WTC11 (cell line): ENCODE measurements around the gene TMUB1. TPM values are rescaled to one million over a fixed set of nuclear protein-coding genes. Genes with fewer than 3 reads are reported as not detected.

Source experiments
- ATAC-seq: fragments of 200-7000 bp; cut with Tn5 transposase; 2 replicates; pipeline ENCODE4 v1.10.0; 2021; ENCODE audit warnings: mild to moderate bottlenecking, moderate library complexity
- CTCF ChIA-PET: fragments of 300-600 bp; sonication (Branson Sonifier 250); formaldehyde crosslinking; loops from one replicate; lab custom pipeline; 2021; ENCODE audit warnings: antibody characterized with exemption; lab: Charles Lee
- POLR2A ChIA-PET: fragments of 350-600 bp; sonication (Branson Sonifier 250); formaldehyde crosslinking; loops from one replicate; lab custom pipeline; 2021; ENCODE audit warnings: antibody characterized with exemption; lab: Charles Lee
- DNase-seq: peaks from one replicate; pipeline ENCODE4 v3.0.0; 2021; ENCODE audit warnings: low spot score
- H3K27ac Mint-ChIP-seq: 2 replicates; pipeline ENCODE4 v1.8.0; 2021; ENCODE audit warnings: mixed read lengths
- H3K27me3 Mint-ChIP-seq: 2 replicates; pipeline ENCODE4 v1.8.0; 2021; ENCODE audit warnings: low read depth, mild to moderate bottlenecking, moderate library complexity, mixed read lengths
- H3K36me3 Mint-ChIP-seq: 2 replicates; pipeline ENCODE4 v1.8.0; 2021; ENCODE audit warnings: mixed read lengths
- H3K4me1 Mint-ChIP-seq: 2 replicates; pipeline ENCODE4 v1.8.0; 2022; ENCODE audit warnings: mixed read lengths
- H3K4me3 Mint-ChIP-seq: 2 replicates; pipeline ENCODE4 v1.8.0; 2021; ENCODE audit warnings: mild to moderate bottlenecking, moderate library complexity, mixed read lengths
- H3K9me3 Mint-ChIP-seq: 2 replicates; pipeline ENCODE4 v1.8.0; 2021; ENCODE audit warnings: mixed read lengths
- ATF3 ChIP-seq: sonication (generic); formaldehyde crosslinking; conservative IDR thresholded peaks from 2 replicates; pipeline ENCODE4 v1.8.1; 2022; ENCODE audit warnings: mild to moderate bottlenecking, missing genetic modification reagents
- E2F1 ChIP-seq: sonication (generic); formaldehyde crosslinking; IDR thresholded peaks from 2 replicates; pipeline ENCODE4 v1.8.0; 2022; ENCODE audit warnings: mild to moderate bottlenecking, missing genetic modification reagents
- FOXJ3 ChIP-seq: sonication (generic); formaldehyde crosslinking; IDR thresholded peaks from 2 replicates; pipeline ENCODE4 v1.9.0; 2021; ENCODE audit warnings: missing genetic modification reagents, mild to moderate bottlenecking, borderline replicate concordance
- FOXK1 ChIP-seq: sonication (generic); formaldehyde crosslinking; IDR thresholded peaks from 2 replicates; pipeline ENCODE4 v1.8.0; 2022; ENCODE audit warnings: mild to moderate bottlenecking, moderate library complexity, missing genetic modification reagents
- GRHL2 ChIP-seq: fragments of 250-450 bp; sonication (Bioruptor Pico); IDR thresholded peaks from 2 replicates; pipeline ENCODE4 v1.8.0; 2022; ENCODE audit warnings: mild to moderate bottlenecking, moderate library complexity; ENCODE audit not compliant: insufficient replicate concordance, severe bottlenecking
- HMGA2 ChIP-seq: fragments of 250-450 bp; sonication (Bioruptor Pico); IDR thresholded peaks from 2 replicates; pipeline ENCODE4 v1.4.0; 2021; ENCODE audit warnings: mild to moderate bottlenecking, moderate library complexity
- IRF2 ChIP-seq: sonication (generic); formaldehyde crosslinking; IDR thresholded peaks from 2 replicates; pipeline ENCODE4 v1.8.0; 2022; ENCODE audit warnings: low read depth, missing genetic modification reagents, borderline replicate concordance
- JAZF1 ChIP-seq: fragments of 250-450 bp; sonication (Bioruptor Pico); IDR thresholded peaks from 2 replicates; pipeline ENCODE4 v1.9.0; 2021; ENCODE audit warnings: moderate library complexity, mild to moderate bottlenecking, inconsistent platforms
- MLX ChIP-seq: sonication (generic); formaldehyde crosslinking; IDR thresholded peaks from 2 replicates; pipeline ENCODE4 v1.8.1; 2023; ENCODE audit warnings: mild to moderate bottlenecking, missing genetic modification reagents, moderate library complexity
- NFATC4 ChIP-seq: fragments of 250-450 bp; sonication (Bioruptor Pico); IDR thresholded peaks from 2 replicates; pipeline ENCODE4 v1.9.0; 2021; ENCODE audit warnings: mild to moderate bottlenecking
- NFYB ChIP-seq: sonication (generic); formaldehyde crosslinking; conservative IDR thresholded peaks from 2 replicates; pipeline ENCODE4 v1.8.0; 2022; ENCODE audit warnings: low read depth, missing genetic modification reagents
- NR2C2 ChIP-seq: sonication (generic); formaldehyde crosslinking; IDR thresholded peaks from 2 replicates; pipeline ENCODE4 v1.8.0; 2022; ENCODE audit warnings: mild to moderate bottlenecking, missing genetic modification reagents
- NR3C1 ChIP-seq: sonication (generic); formaldehyde crosslinking; conservative IDR thresholded peaks from 2 replicates; pipeline ENCODE4 v1.8.1; 2023; ENCODE audit warnings: low read depth, mild to moderate bottlenecking, missing genetic modification reagents
- PRRX2 ChIP-seq: fragments of 250-450 bp; sonication (Bioruptor Pico); IDR thresholded peaks from 2 replicates; pipeline ENCODE4 v1.8.0; 2021; ENCODE audit warnings: mild to moderate bottlenecking
- RORB ChIP-seq: fragments of 250-450 bp; sonication (Bioruptor Pico); IDR thresholded peaks from 2 replicates; pipeline ENCODE4 v1.9.0; 2021; ENCODE audit warnings: mild to moderate bottlenecking
- ZNF281 ChIP-seq: sonication (generic); formaldehyde crosslinking; IDR thresholded peaks from 2 replicates; pipeline ENCODE4 v1.8.0; 2023; ENCODE audit warnings: mild to moderate bottlenecking, missing genetic modification reagents
- ZNF317 ChIP-seq: sonication (generic); formaldehyde crosslinking; IDR thresholded peaks from 2 replicates; pipeline ENCODE4 v1.8.1; 2023; ENCODE audit warnings: low read depth, mild to moderate bottlenecking, moderate library complexity, missing genetic modification reagents, borderline replicate concordance
- ZNF423 ChIP-seq: fragments of 250-450 bp; sonication (Bioruptor Pico); IDR thresholded peaks from 2 replicates; pipeline ENCODE4 v2.1.2; 2022; ENCODE audit warnings: mild to moderate bottlenecking, moderate library complexity
- ZNF671 ChIP-seq: fragments of 250-450 bp; sonication (Bioruptor Pico); IDR thresholded peaks from 2 replicates; pipeline ENCODE4 v1.8.0; 2021; ENCODE audit warnings: mild to moderate bottlenecking
- total RNA-seq: library from RNA; stranded (reverse); gene quantifications from 3 replicates; pipeline ENCODE4 v1.2.3, GENCODE V29; 2021
- TF ChIP-seq, protein P1 (sequence below): fragments of 250-450 bp; sonication (Bioruptor Pico); IDR thresholded peaks from 2 replicates; pipeline ENCODE4 v2.1.2; 2022; ENCODE audit warnings: mild to moderate bottlenecking, moderate library complexity
- TF ChIP-seq, protein P2 (sequence below): sonication (generic); formaldehyde crosslinking; IDR thresholded peaks from 2 replicates; pipeline ENCODE4 v1.8.0; 2022; ENCODE audit warnings: missing genetic modification reagents
- TF ChIP-seq, protein P3 (sequence below): sonication (generic); formaldehyde crosslinking; IDR thresholded peaks from 2 replicates; pipeline ENCODE4 v1.8.1; 2023; ENCODE audit warnings: mild to moderate bottlenecking, missing genetic modification reagents, moderate library complexity

Gene TMUB1
- total RNA-seq, 1 experiment from 2014 or later: 72.8 TPM

GRCh38 chr7:151053751-151054150 lies 29.5 kb downstream of the TMUB1 start:
- POLR2A ChIA-PET: no interaction called here
- H3K4me1 Mint-ChIP-seq: peaks cover 23% of the 10 kb centered on the region
- TF ChIP-seq NFATC4 (CRISPR knock-in tag) (no peak), NR3C1 (no peak), JAZF1 (CRISPR knock-in tag) (no peak), ZNF281 (CRISPR knock-in tag) (no peak)
- TF ChIP-seq, protein P1, sequence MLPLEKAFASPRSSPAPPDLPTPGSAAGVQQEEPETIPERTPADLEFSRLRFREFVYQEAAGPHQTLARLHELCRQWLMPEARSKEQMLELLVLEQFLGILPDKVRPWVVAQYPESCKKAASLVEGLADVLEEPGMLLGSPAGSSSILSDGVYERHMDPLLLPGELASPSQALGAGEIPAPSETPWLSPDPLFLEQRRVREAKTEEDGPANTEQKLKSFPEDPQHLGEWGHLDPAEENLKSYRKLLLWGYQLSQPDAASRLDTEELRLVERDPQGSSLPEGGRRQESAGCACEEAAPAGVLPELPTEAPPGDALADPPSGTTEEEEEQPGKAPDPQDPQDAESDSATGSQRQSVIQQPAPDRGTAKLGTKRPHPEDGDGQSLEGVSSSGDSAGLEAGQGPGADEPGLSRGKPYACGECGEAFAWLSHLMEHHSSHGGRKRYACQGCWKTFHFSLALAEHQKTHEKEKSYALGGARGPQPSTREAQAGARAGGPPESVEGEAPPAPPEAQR (CRISPR knock-in tag): no peak
- TF ChIP-seq, protein P2, sequence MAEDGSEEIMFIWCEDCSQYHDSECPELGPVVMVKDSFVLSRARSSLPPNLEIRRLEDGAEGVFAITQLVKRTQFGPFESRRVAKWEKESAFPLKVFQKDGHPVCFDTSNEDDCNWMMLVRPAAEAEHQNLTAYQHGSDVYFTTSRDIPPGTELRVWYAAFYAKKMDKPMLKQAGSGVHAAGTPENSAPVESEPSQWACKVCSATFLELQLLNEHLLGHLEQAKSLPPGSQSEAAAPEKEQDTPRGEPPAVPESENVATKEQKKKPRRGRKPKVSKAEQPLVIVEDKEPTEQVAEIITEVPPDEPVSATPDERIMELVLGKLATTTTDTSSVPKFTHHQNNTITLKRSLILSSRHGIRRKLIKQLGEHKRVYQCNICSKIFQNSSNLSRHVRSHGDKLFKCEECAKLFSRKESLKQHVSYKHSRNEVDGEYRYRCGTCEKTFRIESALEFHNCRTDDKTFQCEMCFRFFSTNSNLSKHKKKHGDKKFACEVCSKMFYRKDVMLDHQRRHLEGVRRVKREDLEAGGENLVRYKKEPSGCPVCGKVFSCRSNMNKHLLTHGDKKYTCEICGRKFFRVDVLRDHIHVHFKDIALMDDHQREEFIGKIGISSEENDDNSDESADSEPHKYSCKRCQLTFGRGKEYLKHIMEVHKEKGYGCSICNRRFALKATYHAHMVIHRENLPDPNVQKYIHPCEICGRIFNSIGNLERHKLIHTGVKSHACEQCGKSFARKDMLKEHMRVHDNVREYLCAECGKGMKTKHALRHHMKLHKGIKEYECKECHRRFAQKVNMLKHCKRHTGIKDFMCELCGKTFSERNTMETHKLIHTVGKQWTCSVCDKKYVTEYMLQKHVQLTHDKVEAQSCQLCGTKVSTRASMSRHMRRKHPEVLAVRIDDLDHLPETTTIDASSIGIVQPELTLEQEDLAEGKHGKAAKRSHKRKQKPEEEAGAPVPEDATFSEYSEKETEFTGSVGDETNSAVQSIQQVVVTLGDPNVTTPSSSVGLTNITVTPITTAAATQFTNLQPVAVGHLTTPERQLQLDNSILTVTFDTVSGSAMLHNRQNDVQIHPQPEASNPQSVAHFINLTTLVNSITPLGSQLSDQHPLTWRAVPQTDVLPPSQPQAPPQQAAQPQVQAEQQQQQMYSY (CRISPR knock-in tag): no peak
- no peak overlapping the region for H3K4me3 Mint-ChIP-seq
- no peaks in the 10 kb centered on the region; the same call in 1 of the 2 replicates for H3K36me3 Mint-ChIP-seq
- no peaks in the 10 kb centered on the region for H3K9me3 Mint-ChIP-seq
- ATAC-seq: no peak
- CTCF ChIA-PET: no interaction called here
- no peak overlapping the region for H3K27ac Mint-ChIP-seq
- H3K27me3 Mint-ChIP-seq: peaks cover 37% of the 10 kb centered on the region
- no peak for DNase-seq

- ChIA-PET CTCF (interaction anchor here (1.0 to 4.2 kb wide), 2 partner anchors 20 to 34 kb away, joined by 3 to 34 read pairs; no protein-coding TSS in a partner anchor), POLR2A (no interaction called here)
- Mint-ChIP-seq H3K9me3 (no peaks in the 10 kb centered on the region), H3K27ac (no peak overlapping the region), H3K27me3 (peaks cover 39% of the 10 kb centered on the region), H3K4me1 (peaks cover 17% of the 10 kb centered on the region), H3K36me3 (no peaks in the 10 kb centered on the region; the same call in 1 of the 2 replicates), H3K4me3 (no peak overlapping the region)
- TF ChIP-seq HMGA2 (CRISPR knock-in tag): no peak
- TF ChIP-seq NFYB (CRISPR knock-in tag): no peak
- TF ChIP-seq NR2C2 (CRISPR knock-in tag): no peak
- TF ChIP-seq RORB (CRISPR knock-in tag): no peak
- no peak for TF ChIP-seq MLX (CRISPR knock-in tag)
- no peak for TF ChIP-seq FOXK1
- TF ChIP-seq PRRX2 (CRISPR knock-in tag): no peak
- no peak for TF ChIP-seq ZNF671 (CRISPR knock-in tag)
- no peak for TF ChIP-seq ATF3
- no peak for TF ChIP-seq ZNF423 (CRISPR knock-in tag)
- TF ChIP-seq, protein P3, sequence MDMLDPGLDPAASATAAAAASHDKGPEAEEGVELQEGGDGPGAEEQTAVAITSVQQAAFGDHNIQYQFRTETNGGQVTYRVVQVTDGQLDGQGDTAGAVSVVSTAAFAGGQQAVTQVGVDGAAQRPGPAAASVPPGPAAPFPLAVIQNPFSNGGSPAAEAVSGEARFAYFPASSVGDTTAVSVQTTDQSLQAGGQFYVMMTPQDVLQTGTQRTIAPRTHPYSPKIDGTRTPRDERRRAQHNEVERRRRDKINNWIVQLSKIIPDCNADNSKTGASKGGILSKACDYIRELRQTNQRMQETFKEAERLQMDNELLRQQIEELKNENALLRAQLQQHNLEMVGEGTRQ (CRISPR knock-in tag): no peak
- TF ChIP-seq E2F1 (CRISPR knock-in tag): no peak
- TF ChIP-seq ZNF317 (CRISPR knock-in tag): no peak
- no peak for TF ChIP-seq IRF2 (CRISPR knock-in tag)
- TF ChIP-seq FOXJ3 (CRISPR knock-in tag): no peak
- TF ChIP-seq GRHL2 (CRISPR knock-in tag): no peak
- no peak for DNase-seq
- ATAC-seq: no peak
Observed at GRCh38 chr7:151053096-151053495, 30.2 kb downstream of the TMUB1 start.
